GM08714 (cell line): ENCODE results near the gene HNRNPA2B1.

Source experiments
- H3K4me3 ChIP-seq: fragments of 200-500 bp; sonication (Bioruptor generic); 2 replicates; pipeline ENCODE4 v1.5.1; 2014; ENCODE audit warnings: mild to moderate bottlenecking, low read length, inconsistent platforms
- ZNF274 ChIP-seq: IDR thresholded peaks from 2 replicates; pipeline ENCODE4 v1.6.1; 2012; ENCODE audit warnings: mild to moderate bottlenecking, low read depth, low read length

Gene HNRNPA2B1

DNA sequence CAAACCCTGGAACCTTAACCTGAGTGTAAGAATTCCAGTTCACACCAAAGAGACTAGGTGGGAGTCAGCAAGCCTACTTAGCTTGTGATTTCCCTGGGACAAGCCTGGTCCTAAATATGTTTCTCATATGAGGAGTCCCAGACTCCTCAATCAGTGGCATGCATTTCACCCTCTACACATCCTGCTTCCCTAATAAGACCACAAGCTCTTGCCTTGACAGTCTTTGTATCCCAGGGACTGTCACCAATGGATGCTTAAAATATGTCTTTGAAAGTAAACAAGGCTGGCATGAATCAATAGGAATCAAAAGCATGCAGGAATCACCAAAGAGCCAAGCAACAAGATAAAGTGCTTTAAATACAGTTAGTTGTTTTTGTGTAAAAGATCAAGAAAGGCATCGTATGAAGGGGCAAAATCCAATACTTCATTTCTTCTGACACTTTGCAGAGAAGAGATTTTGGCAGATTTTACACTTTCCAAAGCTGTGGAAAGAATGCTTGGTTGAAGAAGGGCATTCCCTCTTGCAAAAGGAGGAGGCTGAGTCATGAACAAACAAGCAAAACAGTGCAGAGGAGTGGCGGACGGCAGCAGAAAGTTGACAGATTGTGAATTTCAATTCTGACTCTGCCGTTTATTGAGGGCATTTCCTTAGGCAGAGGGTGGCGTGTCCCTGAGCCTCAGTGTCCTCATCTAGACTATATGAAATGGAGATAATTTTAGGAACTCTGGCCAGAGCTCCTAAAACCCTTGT, 57.1 kb downstream of the HNRNPA2B1 start:
- no peak for TF ChIP-seq ZNF274
- no peak overlapping the region for H3K4me3 ChIP-seq

- no peak for TF ChIP-seq ZNF274
- no peak overlapping the region for H3K4me3 ChIP-seq
Observed at GRCh38 chr7:26141077-26141476, 59.5 kb downstream of the HNRNPA2B1 start.

DNA sequence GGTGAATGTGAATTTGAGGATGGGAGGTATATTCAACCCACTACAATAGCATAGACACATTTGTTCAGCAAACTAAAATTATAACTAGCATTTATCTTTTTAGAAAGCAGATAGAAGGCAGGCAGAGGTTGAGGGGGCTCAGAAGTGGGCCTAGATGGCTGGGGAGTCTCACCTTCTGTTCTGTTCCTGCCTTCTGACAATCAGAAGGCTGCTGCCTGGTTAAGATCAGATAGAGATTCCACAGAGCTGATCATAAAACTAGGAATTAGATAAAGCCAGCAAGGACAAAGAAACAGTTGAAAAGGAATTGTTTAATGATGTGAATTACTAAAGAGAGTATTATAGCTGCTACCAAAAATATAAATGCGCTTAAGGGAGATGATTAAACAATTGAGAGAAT, 60.2 kb downstream of the HNRNPA2B1 start:
- no peak for TF ChIP-seq ZNF274

More for the DNA sequence above, 60.2 kb downstream of the HNRNPA2B1 start:
- no peak overlapping the region for H3K4me3 ChIP-seq
